SU-DHL-6 (cell line): ENCODE measurements around the gene C2CD4A.
"Not testable (repeated sequence)": the region's sequence is repeated elsewhere in the genome, so short reads cannot be mapped to it uniquely, and the experiment has no call there.

Experiments
- H2AFZ ChIP-seq: fragments of 200-600 bp; sonication (generic); 2 replicates; pipeline ENCODE4 v1.6.1; 2014; ENCODE audit warnings: low read depth, mild to moderate bottlenecking, moderate library complexity, mixed read lengths, antibody characterized with exemption, low read length; ENCODE audit not compliant: severe bottlenecking
- H3F3A ChIP-seq: fragments of 200-600 bp; shearing (Covaris generic); 2 replicates; pipeline ENCODE4 v1.6.0; 2016; ENCODE audit warnings: antibody characterized with exemption, mild to moderate bottlenecking; ENCODE audit not compliant: insufficient read depth
- H3K27ac ChIP-seq: fragments of 200-600 bp; sonication (generic); 2 replicates; pipeline ENCODE4 v1.5.1; 2016; ENCODE audit warnings: low read depth, mild to moderate bottlenecking, low read length, moderate library complexity, mixed read lengths
- H3K27me3 ChIP-seq: fragments of 200-600 bp; sonication (generic), shearing (Covaris generic); 2 replicates; pipeline ENCODE4 v1.6.0; 2014; ENCODE audit warnings: mild to moderate bottlenecking, low read length
- H3K36me3 ChIP-seq: fragments of 200-600 bp; sonication (generic); 2 replicates; pipeline ENCODE4 v1.6.1; 2014; ENCODE audit warnings: mild to moderate bottlenecking, low read length, mixed read lengths
- H3K4me2 ChIP-seq: fragments of 300-600, 200-600 bp; shearing (Covaris generic), sonication (generic); 2 replicates; pipeline ENCODE4 v1.6.0; 2014; ENCODE audit warnings: low read length, low read depth, mild to moderate bottlenecking; ENCODE audit not compliant: poor library complexity, severe bottlenecking
- H3K4me3 ChIP-seq: fragments of 200-600 bp; sonication (generic); 2 replicates; pipeline ENCODE4 v1.5.1; 2014; ENCODE audit warnings: antibody characterized with exemption, low read length, mild to moderate bottlenecking, mixed read lengths; ENCODE audit not compliant: insufficient read depth, poor library complexity, severe bottlenecking
- H3K79me2 ChIP-seq: fragments of 200-600 bp; sonication (generic); 2 replicates; pipeline ENCODE4 v1.6.1; 2014; ENCODE audit warnings: mild to moderate bottlenecking, low read length, moderate library complexity; ENCODE audit not compliant: insufficient read depth
- H3K9ac ChIP-seq: fragments of 200-600 bp; sonication (generic); 2 replicates; pipeline ENCODE4 v1.7.0; 2014; ENCODE audit warnings: mild to moderate bottlenecking, low read length
- H3K9me2 ChIP-seq: fragments of 200-600 bp; sonication (generic); replicated peaks from 2 replicates; pipeline ENCODE4 v1.6.1; 2014; ENCODE audit warnings: low read length; ENCODE audit not compliant: insufficient read depth
- H3K9me3 ChIP-seq: fragments of 200-600 bp; sonication (generic); 2 replicates; pipeline ENCODE4 v1.6.1; 2014; ENCODE audit warnings: low read length, mixed read lengths; ENCODE audit not compliant: insufficient read depth
- H4K20me1 ChIP-seq: fragments of 200-600 bp; sonication (generic); 2 replicates; pipeline ENCODE4 v1.6.1; 2014; ENCODE audit warnings: low read depth, mild to moderate bottlenecking, antibody characterized with exemption, low read length, moderate library complexity, mixed read lengths
- EZH2phosphoT487 ChIP-seq: fragments of 200-600 bp; sonication (generic), shearing (Covaris generic); conservative IDR thresholded peaks from 2 replicates; pipeline ENCODE4 v1.6.1; 2018; ENCODE audit warnings: mild to moderate bottlenecking, antibody characterized with exemption, low read length, moderate library complexity, mixed read lengths
- TF ChIP-seq, protein P1 (sequence below): fragments of 200-600 bp; sonication (generic); IDR thresholded peaks from one replicate; pipeline ENCODE4 v1.5.1; 2017; ENCODE audit warnings: antibody characterized with exemption, mild to moderate bottlenecking, low read length, moderate library complexity; ENCODE audit not compliant: insufficient read depth, poor library complexity, severe bottlenecking

The C2CD4A gene

DNA sequence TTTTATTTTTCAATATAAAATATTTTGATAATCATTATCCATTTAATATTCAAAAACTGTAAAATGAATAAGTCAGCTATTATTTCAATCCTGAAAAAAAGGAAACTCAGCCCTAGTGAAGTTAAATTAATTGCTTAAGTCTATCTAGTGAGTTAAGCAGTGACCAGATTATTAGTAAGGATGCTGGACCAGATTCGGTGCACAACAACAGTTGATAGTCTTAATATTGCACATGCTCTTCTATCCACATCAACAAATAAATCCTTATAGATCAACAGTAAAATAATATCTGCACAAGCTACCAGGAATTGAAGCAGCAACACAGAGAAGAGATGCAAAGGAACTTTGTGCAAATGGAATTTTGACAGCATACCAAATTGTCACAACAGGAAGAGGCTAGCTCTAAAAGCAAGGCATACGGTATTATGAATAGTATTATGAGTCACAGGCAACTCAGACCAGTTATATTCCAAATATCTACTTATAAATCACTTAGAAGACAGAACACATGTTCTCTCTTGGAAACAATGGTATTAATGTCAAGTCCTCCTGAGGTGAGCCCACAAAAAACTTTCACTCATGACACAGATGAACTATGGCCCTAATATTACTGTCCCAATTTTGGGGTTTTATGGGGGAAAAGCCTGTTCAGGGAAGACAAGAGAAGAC lies 31.4 kb upstream of the C2CD4A start:
- no peaks in the 10 kb centered on the region for H3K9me3 ChIP-seq
- H3K4me2 ChIP-seq: no peak overlapping the region
- peaks cover 3% of the 10 kb centered on the region; the same call in 1 of the 2 replicates for H4K20me1 ChIP-seq
- H3F3A ChIP-seq: 0 out of 2 replicates have a peak, but pooled peaks cover 5% of the 10 kb centered on the region
- no peak overlapping the region for H3K27ac ChIP-seq
- no peak overlapping the region for H2AFZ ChIP-seq
- no peak overlapping the region for H3K4me3 ChIP-seq
- no peak overlapping the region for H3K9ac ChIP-seq
- peaks cover 48% of the 10 kb centered on the region; the same call in 1 of the 2 replicates for H3K36me3 ChIP-seq
- TF ChIP-seq, protein P1, sequence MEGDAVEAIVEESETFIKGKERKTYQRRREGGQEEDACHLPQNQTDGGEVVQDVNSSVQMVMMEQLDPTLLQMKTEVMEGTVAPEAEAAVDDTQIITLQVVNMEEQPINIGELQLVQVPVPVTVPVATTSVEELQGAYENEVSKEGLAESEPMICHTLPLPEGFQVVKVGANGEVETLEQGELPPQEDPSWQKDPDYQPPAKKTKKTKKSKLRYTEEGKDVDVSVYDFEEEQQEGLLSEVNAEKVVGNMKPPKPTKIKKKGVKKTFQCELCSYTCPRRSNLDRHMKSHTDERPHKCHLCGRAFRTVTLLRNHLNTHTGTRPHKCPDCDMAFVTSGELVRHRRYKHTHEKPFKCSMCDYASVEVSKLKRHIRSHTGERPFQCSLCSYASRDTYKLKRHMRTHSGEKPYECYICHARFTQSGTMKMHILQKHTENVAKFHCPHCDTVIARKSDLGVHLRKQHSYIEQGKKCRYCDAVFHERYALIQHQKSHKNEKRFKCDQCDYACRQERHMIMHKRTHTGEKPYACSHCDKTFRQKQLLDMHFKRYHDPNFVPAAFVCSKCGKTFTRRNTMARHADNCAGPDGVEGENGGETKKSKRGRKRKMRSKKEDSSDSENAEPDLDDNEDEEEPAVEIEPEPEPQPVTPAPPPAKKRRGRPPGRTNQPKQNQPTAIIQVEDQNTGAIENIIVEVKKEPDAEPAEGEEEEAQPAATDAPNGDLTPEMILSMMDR: no peak
- TF ChIP-seq EZH2phosphoT487: no peak
- no peaks in the 10 kb centered on the region; the same call in 1 of the 2 replicates for H3K79me2 ChIP-seq
- no peaks in the 10 kb centered on the region for H3K9me2 ChIP-seq
- no peaks in the 10 kb centered on the region for H3K27me3 ChIP-seq

DNA sequence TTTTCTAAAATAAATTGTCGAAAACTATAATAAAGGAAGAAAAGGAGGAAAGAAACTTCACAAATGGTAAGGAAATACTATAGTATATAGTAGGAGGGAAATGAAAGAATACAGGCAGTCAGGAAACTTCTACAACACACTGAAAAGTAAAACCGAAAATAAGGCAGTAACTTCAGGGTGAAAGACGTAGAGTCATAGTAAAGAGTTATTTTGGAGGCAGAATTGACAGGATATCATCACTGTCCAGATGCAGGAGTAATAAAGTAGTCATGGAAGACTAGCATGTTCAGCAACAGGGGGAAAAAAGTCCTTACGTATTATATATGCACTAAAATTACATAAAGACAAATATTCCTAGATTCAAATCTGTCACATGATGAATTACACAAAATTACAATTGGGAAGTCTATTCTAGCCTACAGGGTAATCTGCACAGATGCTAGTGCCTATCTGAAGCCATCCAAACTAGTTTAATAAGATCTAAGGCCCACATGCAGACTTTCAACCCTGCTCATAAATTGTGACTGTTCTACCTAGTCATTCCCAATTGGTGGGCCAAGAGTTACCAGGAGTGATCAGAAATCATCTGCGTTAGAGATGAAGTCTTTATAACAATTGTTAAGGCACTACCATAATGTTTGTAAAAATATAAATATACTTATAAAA lies 20.6 kb upstream of the C2CD4A start:
- no peaks in the 10 kb centered on the region for H3K27me3 ChIP-seq
- no peak for TF ChIP-seq EZH2phosphoT487
- TF ChIP-seq, protein P1: no peak
- H4K20me1 ChIP-seq: peaks cover 11% of the 10 kb centered on the region; the same call in 1 of the 2 replicates
- H3K4me2 ChIP-seq: peak overlapping the region; percentile 70
- H3K4me3 ChIP-seq: no peak overlapping the region
- no peak overlapping the region for H3K9ac ChIP-seq
- H2AFZ ChIP-seq: no peak overlapping the region
- peaks cover 12% of the 10 kb centered on the region for H3F3A ChIP-seq
- H3K27ac ChIP-seq: no peak overlapping the region
- H3K36me3 ChIP-seq: peaks cover 24% of the 10 kb centered on the region
- no peaks in the 10 kb centered on the region for H3K9me2 ChIP-seq
- H3K9me3 ChIP-seq: no peaks in the 10 kb centered on the region
- H3K79me2 ChIP-seq: peaks cover 57% of the 10 kb centered on the region

DNA sequence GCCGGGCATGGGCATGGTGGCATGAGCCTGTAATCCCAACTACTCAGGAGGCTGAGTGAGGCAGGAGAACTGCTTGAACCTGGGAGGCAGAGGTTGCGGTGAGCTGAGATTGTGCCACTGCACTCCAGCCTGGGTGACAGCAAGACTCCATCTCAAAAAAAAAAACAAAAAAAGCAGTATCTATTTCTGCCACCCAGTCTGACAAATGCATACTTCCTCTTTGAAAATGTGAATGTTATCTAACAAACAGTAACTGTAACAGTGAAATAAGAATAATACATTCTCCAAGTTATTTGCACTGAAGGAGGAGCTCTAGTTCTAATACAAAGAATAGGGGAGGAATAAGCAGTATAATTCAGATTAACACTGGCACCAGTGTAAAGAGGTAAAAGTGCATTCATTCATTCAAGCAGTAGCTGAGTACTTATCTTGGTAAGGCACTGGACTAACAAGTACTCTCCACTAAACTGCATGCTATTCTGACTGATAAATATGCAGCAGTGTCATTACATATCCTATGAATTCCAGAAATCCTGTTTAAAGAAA lies 19.4 kb upstream of the C2CD4A start:
- H4K20me1 ChIP-seq: peaks cover 11% of the 10 kb centered on the region; the same call in 1 of the 2 replicates
- peaks cover 67% of the 10 kb centered on the region for H3K79me2 ChIP-seq
- no peaks in the 10 kb centered on the region for H3K9me2 ChIP-seq
- no peak overlapping the region for H3K4me3 ChIP-seq
- H3K27ac ChIP-seq: peak overlapping the region; percentile 81
- peak overlapping the region; percentile 11; the same call in 1 of the 2 replicates for H3K9ac ChIP-seq
- H3F3A ChIP-seq: peaks cover 11% of the 10 kb centered on the region
- no peaks in the 10 kb centered on the region for H3K27me3 ChIP-seq
- TF ChIP-seq EZH2phosphoT487: no peak
- TF ChIP-seq, protein P1: no peak
- H2AFZ ChIP-seq: no peak overlapping the region
- H3K9me3 ChIP-seq: no peaks in the 10 kb centered on the region
- peaks cover 15% of the 10 kb centered on the region; the same call in 1 of the 2 replicates for H3K36me3 ChIP-seq
- peak overlapping the region; percentile 70 for H3K4me2 ChIP-seq

DNA sequence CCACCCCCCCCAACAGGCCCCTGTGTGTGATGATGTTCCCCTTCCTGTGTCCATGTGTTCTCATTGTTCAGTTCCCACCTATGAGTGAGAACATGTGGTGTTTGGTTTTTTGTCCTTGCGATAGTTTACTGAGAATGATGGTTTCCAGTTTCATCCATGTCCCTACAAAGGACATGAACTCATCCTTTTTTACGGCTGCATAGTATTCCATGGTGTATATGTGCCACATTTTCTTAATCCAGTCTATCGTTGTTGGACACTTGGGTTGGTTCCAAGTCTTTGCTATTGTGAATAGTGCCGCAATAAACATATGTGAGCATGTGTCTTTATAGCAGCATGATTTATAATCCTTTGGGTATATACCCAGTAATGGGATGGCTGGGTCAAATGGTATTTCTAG lies 18.5 kb upstream of the C2CD4A start:
- H3K4me3 ChIP-seq, H3K4me2 ChIP-seq, H2AFZ ChIP-seq, H3K27me3 ChIP-seq, H3K9me2 ChIP-seq, H3K9me3 ChIP-seq, H3K27ac ChIP-seq, H3K36me3 ChIP-seq, H3K9ac ChIP-seq: not testable (repeated sequence)
- Histone ChIP-seq H4K20me1 (peaks cover 14% of the 10 kb centered on the region; the same call in 1 of the 2 replicates), H3F3A (peaks cover 11% of the 10 kb centered on the region), H3K79me2 (peaks cover 73% of the 10 kb centered on the region)
